ENCODE measurements around the gene RNF213.

The RNF213 gene

GRCh38 chr17:80372922-80373570 lies 112.4 kb downstream of the RNF213 start:
- peak; percentile 64 for DNase-seq (ENCODE audit: low spot score)

GRCh38 chr17:80374039-80374731 lies 113.5 kb downstream of the RNF213 start:
- peak; percentile 28 for DNase-seq (ENCODE audit: low spot score)

GRCh38 chr17:80374732-80375585 lies 114.3 kb downstream of the RNF213 start:
- peak; percentile 26 for DNase-seq (ENCODE audit: low spot score)

- DNase-seq (ENCODE audit: low spot score): peak; percentile 33
Observed at GRCh38 chr17:80376531-80376930, 115.9 kb downstream of the RNF213 start.

GRCh38 chr17:80377798-80378197 lies 117.1 kb downstream of the RNF213 start:
- peak; percentile 23 for DNase-seq (ENCODE audit: low spot score)

GRCh38 chr17:80379348-80379747 lies 118.7 kb downstream of the RNF213 start:
- DNase-seq (ENCODE audit: low spot score): no peak

- DNase-seq (ENCODE audit: low spot score): no peak
Observed at GRCh38 chr17:80380068-80380467, 119.4 kb downstream of the RNF213 start.

GRCh38 chr17:80380555-80381002 lies 119.9 kb downstream of the RNF213 start:
- DNase-seq (ENCODE audit: low spot score): no peak

GRCh38 chr17:80381416-80381923 lies 120.8 kb downstream of the RNF213 start:
- DNase-seq (ENCODE audit: low spot score): no peak

- no peak for DNase-seq (ENCODE audit: low spot score)
Observed at GRCh38 chr17:80382446-80382845, 121.8 kb downstream of the RNF213 start.

- DNase-seq (ENCODE audit: low spot score): no peak
Observed at GRCh38 chr17:80382956-80383355, 122.3 kb downstream of the RNF213 start.

- no peak for DNase-seq (ENCODE audit: low spot score)
Observed at GRCh38 chr17:80384078-80384960, 123.7 kb downstream of the RNF213 start.

- no peak for DNase-seq (ENCODE audit: low spot score)
Observed at GRCh38 chr17:80385046-80385445, 124.4 kb downstream of the RNF213 start.

GRCh38 chr17:80386341-80386740 lies 125.7 kb downstream of the RNF213 start:
- no peak for DNase-seq (ENCODE audit: low spot score)

- DNase-seq (ENCODE audit: low spot score): no peak
Observed at GRCh38 chr17:80387071-80387470, 126.4 kb downstream of the RNF213 start.

- DNase-seq (ENCODE audit: low spot score): no peak
Observed at GRCh38 chr17:80388175-80388574, 127.5 kb downstream of the RNF213 start.

- no peak for DNase-seq (ENCODE audit: low spot score)
Observed at GRCh38 chr17:80388601-80389000, 127.9 kb downstream of the RNF213 start.

GRCh38 chr17:80389011-80389995 lies 128.7 kb downstream of the RNF213 start:
- DNase-seq (ENCODE audit: low spot score): no peak

GRCh38 chr17:80393241-80393890 lies 132.7 kb downstream of the RNF213 start:
- no peak for DNase-seq (ENCODE audit: low spot score)

- DNase-seq (ENCODE audit: low spot score): no peak
Observed at GRCh38 chr17:80393961-80394360, 133.3 kb downstream of the RNF213 start.
